Mucosa of stomach (tissue), 1 donor: ENCODE results near the gene GYPB.
"Not testable (repeated sequence)": the region's sequence is repeated elsewhere in the genome, so short reads cannot be mapped to it uniquely, and the experiment has no call there.

Source experiments
- H3K27me3 ChIP-seq: one replicate; pipeline ENCODE4 v1.7.0; 2013; ENCODE audit warnings: mild to moderate bottlenecking, low read length; ENCODE audit not compliant: control insufficient read depth, insufficient read depth
- H3K36me3 ChIP-seq: one replicate; pipeline ENCODE4 v1.7.0; 2013; ENCODE audit warnings: low read length; ENCODE audit not compliant: control insufficient read depth, insufficient read depth
- H3K4me1 ChIP-seq: one replicate; pipeline ENCODE4 v1.7.0; 2013; ENCODE audit warnings: mild to moderate bottlenecking, low read length; ENCODE audit not compliant: control insufficient read depth, insufficient read depth
- H3K4me3 ChIP-seq: one replicate; pipeline ENCODE4 v1.7.0; 2013; ENCODE audit warnings: low read length
- H3K9ac ChIP-seq: one replicate; pipeline ENCODE4 v1.7.0; 2013; ENCODE audit warnings: mild to moderate bottlenecking, low read length, moderate library complexity
- H3K9me3 ChIP-seq: one replicate; pipeline ENCODE4 v1.7.0; 2013; ENCODE audit warnings: mild to moderate bottlenecking, low read length, moderate library complexity; ENCODE audit not compliant: control insufficient read depth
- donor health status: Pancreatic carcinoma.

Gene GYPB

GRCh38 chr4:144004868-144005557 is 14.2 kb downstream of the GYPB start:
- H3K27me3 ChIP-seq, H3K4me1 ChIP-seq, H3K4me3 ChIP-seq, H3K36me3 ChIP-seq, H3K9ac ChIP-seq, H3K9me3 ChIP-seq: not testable (repeated sequence)

GRCh38 chr4:144003890-144004265 is 15.3 kb downstream of the GYPB start:
- H3K36me3 ChIP-seq, H3K9me3 ChIP-seq, H3K4me3 ChIP-seq, H3K9ac ChIP-seq, H3K27me3 ChIP-seq, H3K4me1 ChIP-seq: not testable (repeated sequence)

GRCh38 chr4:144003205-144003889 is 15.8 kb downstream of the GYPB start:
- not testable (repeated sequence) for H3K9ac ChIP-seq, H3K36me3 ChIP-seq, H3K9me3 ChIP-seq, H3K4me1 ChIP-seq, H3K4me3 ChIP-seq, H3K27me3 ChIP-seq

GRCh38 chr4:144000331-144000995 is 18.7 kb downstream of the GYPB start:
- not testable (repeated sequence) for H3K4me1 ChIP-seq, H3K4me3 ChIP-seq, H3K9ac ChIP-seq, H3K9me3 ChIP-seq, H3K27me3 ChIP-seq, H3K36me3 ChIP-seq

- not testable (repeated sequence) for H3K4me1 ChIP-seq, H3K9ac ChIP-seq, H3K4me3 ChIP-seq, H3K36me3 ChIP-seq, H3K27me3 ChIP-seq, H3K9me3 ChIP-seq
Observed at GRCh38 chr4:143996193-143996592, 23.0 kb downstream of the GYPB start.

- H3K36me3 ChIP-seq, H3K27me3 ChIP-seq, H3K4me1 ChIP-seq, H3K4me3 ChIP-seq, H3K9me3 ChIP-seq, H3K9ac ChIP-seq: not testable (repeated sequence)
Observed at GRCh38 chr4:143991761-143992160, 27.4 kb downstream of the GYPB start.

- not testable (repeated sequence) for H3K27me3 ChIP-seq, H3K9me3 ChIP-seq, H3K4me1 ChIP-seq, H3K4me3 ChIP-seq, H3K36me3 ChIP-seq, H3K9ac ChIP-seq
Observed at GRCh38 chr4:143990717-143991116, 28.5 kb downstream of the GYPB start.

GRCh38 chr4:143986180-143986579 is 33.0 kb downstream of the GYPB start:
- Histone ChIP-seq H3K9me3 (no peaks in the 10 kb centered on the region), H3K36me3 (no peaks in the 10 kb centered on the region), H3K4me3 (no peak overlapping the region), H3K27me3 (no peaks in the 10 kb centered on the region), H3K4me1 (no peaks in the 10 kb centered on the region), H3K9ac (no peak overlapping the region)

GRCh38 chr4:143980776-143981175 is 38.4 kb downstream of the GYPB start:
- not testable (repeated sequence) for H3K36me3 ChIP-seq, H3K4me3 ChIP-seq, H3K9me3 ChIP-seq, H3K27me3 ChIP-seq, H3K9ac ChIP-seq, H3K4me1 ChIP-seq

- H3K27me3 ChIP-seq, H3K4me1 ChIP-seq, H3K9ac ChIP-seq, H3K9me3 ChIP-seq, H3K4me3 ChIP-seq, H3K36me3 ChIP-seq: not testable (repeated sequence)
Observed at GRCh38 chr4:143975527-143975926, 43.7 kb downstream of the GYPB start.

- H3K4me1 ChIP-seq, H3K9ac ChIP-seq, H3K36me3 ChIP-seq, H3K4me3 ChIP-seq, H3K27me3 ChIP-seq, H3K9me3 ChIP-seq: not testable (repeated sequence)
Observed at GRCh38 chr4:143974021-143974420, 45.2 kb downstream of the GYPB start.

GRCh38 chr4:143961075-143961474 is 58.1 kb downstream of the GYPB start:
- no peaks in the 10 kb centered on the region for H3K9me3 ChIP-seq
- no peaks in the 10 kb centered on the region for H3K4me1 ChIP-seq
- no peaks in the 10 kb centered on the region for H3K27me3 ChIP-seq
- no peaks in the 10 kb centered on the region for H3K36me3 ChIP-seq
- H3K4me3 ChIP-seq = no peak overlapping the region
- H3K9ac ChIP-seq = no peak overlapping the region
